Vagina (tissue), 2 donors: ENCODE results near the gene TAL1. TPM values are rescaled to one million over a fixed set of nuclear protein-coding genes. Genes with fewer than 3 reads are reported as not detected.

ENCODE experiments used
- DNase-seq, 2 donors: peaks; one replicate each; pipeline ENCODE4 v3.0.0-alpha.2; 2017; ENCODE audit errors: extremely low spot score in 2 of 2
- H3K27ac ChIP-seq: fragments of 200-600 bp; sonication (generic); one replicate; pipeline ENCODE4 v1.5.1; 2019
- H3K27me3 ChIP-seq: fragments of 200-600 bp; sonication (generic); one replicate; pipeline ENCODE4 v1.5.1; 2019
- H3K36me3 ChIP-seq, 2 donors: fragments of 200-600 bp; sonication (generic); one replicate each; pipeline ENCODE4 v1.5.1; 2017 to 2019
- H3K4me1 ChIP-seq: fragments of 200-600 bp; sonication (generic); one replicate; pipeline ENCODE4 v1.5.1; 2019
- H3K4me3 ChIP-seq, 2 donors: fragments of 200-600 bp; sonication (generic); 1 replicate in 1 of 2; 2 replicates in 1 of 2; pipeline ENCODE4 v1.5.1; 2016 to 2019
- H3K9me3 ChIP-seq: fragments of 200-600 bp; sonication (generic); one replicate; pipeline ENCODE4 v1.5.1; 2019
- CTCF ChIP-seq, 3 experiments: fragments of 450-650 bp in 2 of 3; fragments of 200-600 bp in 1 of 3; sonication (generic) in 1 of 3; IDR thresholded peaks; one replicate each; pipeline ENCODE4 v1.5.1; 2017 to 2019; ENCODE audit warnings: antibody characterized with exemption in 3 of 3, mild to moderate bottlenecking in 2 of 3, moderate library complexity in 2 of 3
- POLR2A ChIP-seq, 2 donors: fragments of 450-650 bp; IDR thresholded peaks; one replicate each; pipeline ENCODE4 v1.6.1; 2017; ENCODE audit warnings: antibody characterized with exemption in 2 of 2, mild to moderate bottlenecking in 2 of 2, moderate library complexity in 2 of 2
- POLR2AphosphoS5 ChIP-seq, 2 donors: sonication (generic); formaldehyde crosslinking; IDR thresholded peaks; one replicate each; pipeline ENCODE4 v1.9.0; 2017; ENCODE audit warnings: antibody characterized with exemption in 2 of 2, mild to moderate bottlenecking in 2 of 2, low read depth in 1 of 2; ENCODE audit not compliant: insufficient read depth in 1 of 2
- intact Hi-C: fragments of 100-400 bp; cut with DNase I; formaldehyde crosslinking; loops from one replicate; pipeline ENCODE4 v1.15.1; 2023
- total RNA-seq: library from RNA; depleted of rRNA; stranded (reverse); fragments of >200 nt; gene quantifications from one replicate; pipeline ENCODE4 v1.2.3, GENCODE V29; 2016

The TAL1 gene
- total RNA-seq, 1 donor from 2014 or later = 7.1 TPM

- DNase-seq = no peak
- TF ChIP-seq CTCF (IDR thresholded peaks at IDR 0.05) = no peak
- no peak for TF ChIP-seq POLR2A (IDR thresholded peaks at IDR 0.05)
- TF ChIP-seq POLR2AphosphoS5 (IDR thresholded peaks at IDR 0.05; ENCODE audit: insufficient read depth in 1 of 2, low read depth in 1 of 2) = no peak
- Histone ChIP-seq H3K36me3 (no peaks in the 10 kb centered on the region), H3K27me3 (no peaks in the 10 kb centered on the region), H3K4me3 (no peak overlapping the region), H3K9me3 (no peaks in the 10 kb centered on the region), H3K4me1 (peaks cover 36% of the 10 kb centered on the region), H3K27ac (no peak overlapping the region)
- intact Hi-C loops = no loop called here
Measured at GRCh38 chr1:47190509-47190855, 41.5 kb downstream of the TAL1 start.

- Histone ChIP-seq H3K27ac (peak within 1 kb of the TSS; percentile 70), H3K27me3 (no peaks in the 10 kb centered on the region), H3K4me3 (peak within 1 kb of the TSS in 1 of 2 donors; percentile 23), H3K9me3 (no peaks in the 10 kb centered on the region), H3K4me1 (peaks cover 36% of the 10 kb centered on the region), H3K36me3 (no peaks in the 10 kb centered on the region)
- intact Hi-C loops = loop anchor here (10.0 kb wide), 2 partner anchors 235 to 535 kb away; no protein-coding TSS in a partner anchor
- DNase-seq = no peak
- TF ChIP-seq POLR2AphosphoS5 (IDR thresholded peaks at IDR 0.05; ENCODE audit: insufficient read depth in 1 of 2, low read depth in 1 of 2) (peak; percentile 68 to 72), POLR2A (IDR thresholded peaks at IDR 0.05) (no peak)
Measured at GRCh38 chr1:47189844-47190508, 42.0 kb downstream of the TAL1 start, which contains the start of gene PDZK1IP1. PDZK1IP1 (minus strand) TSS chr1:47190036; CDS start chr1:47189932, 104 bp downstream.

- peaks cover 36% of the 10 kb centered on the region for H3K4me1 ChIP-seq
- H3K9me3 ChIP-seq = no peaks in the 10 kb centered on the region
- H3K27me3 ChIP-seq = no peaks in the 10 kb centered on the region
- TF ChIP-seq POLR2A (IDR thresholded peaks at IDR 0.05) (no peak), CTCF (IDR thresholded peaks at IDR 0.05) (no peak), POLR2AphosphoS5 (IDR thresholded peaks at IDR 0.05; ENCODE audit: insufficient read depth in 1 of 2, low read depth in 1 of 2) (no peak)
- H3K27ac ChIP-seq = peak overlapping the region; percentile 70
- no peaks in the 10 kb centered on the region for H3K36me3 ChIP-seq
- peak overlapping the region in 1 of 2 donors; percentile 23 for H3K4me3 ChIP-seq
- intact Hi-C loops = loop anchor here (10.0 kb wide), 2 partner anchors 236 to 536 kb away; no protein-coding TSS in a partner anchor
- DNase-seq = peak in 1 of 2 donors; percentile 78
Measured at GRCh38 chr1:47188791-47189785, 42.9 kb downstream of the TAL1 start.

- H3K27ac ChIP-seq = no peak overlapping the region
- no peak overlapping the region for H3K4me3 ChIP-seq
- H3K4me1 ChIP-seq = peaks cover 31% of the 10 kb centered on the region
Measured at GRCh38 chr1:47187926-47188250, 44.1 kb downstream of the TAL1 start.

More at GRCh38 chr1:47187926-47188250, 44.1 kb downstream of the TAL1 start:
- Histone ChIP-seq H3K27me3 (no peaks in the 10 kb centered on the region), H3K36me3 (no peaks in the 10 kb centered on the region), H3K9me3 (no peaks in the 10 kb centered on the region)
- intact Hi-C loops = loop anchor here (10.0 kb wide), 2 partner anchors 237 to 537 kb away; no protein-coding TSS in a partner anchor
- no peak for DNase-seq
- TF ChIP-seq POLR2A (IDR thresholded peaks at IDR 0.05) = no peak
- no peak for TF ChIP-seq CTCF (IDR thresholded peaks at IDR 0.05)
- no peak for TF ChIP-seq POLR2AphosphoS5 (IDR thresholded peaks at IDR 0.05; ENCODE audit: insufficient read depth in 1 of 2, low read depth in 1 of 2)
